BLaER1 treated with 17β-estradiol and CSF1 and Interleukin-3, amounts not matched to agents 10 nM and 100 nM (cell line): ENCODE measurements around the gene SETD1A.
A peak's percentile ranks its signal among the peaks of the same experiment; 100 is the strongest.

Experiments used
- H3K27ac ChIP-seq, 11 experiments: shearing (Covaris generic); formaldehyde crosslinking; 2 replicates each; pipeline ENCODE4 v1.8.1; 2022
- H3K27me3 ChIP-seq, 11 experiments: shearing (Covaris generic); formaldehyde crosslinking; 2 replicates each; pipeline ENCODE4 v1.8.1; 2022
- H3K36me3 ChIP-seq, 11 experiments: shearing (Covaris generic); formaldehyde crosslinking; 2 replicates each; pipeline ENCODE4 v1.8.1; 2022
- H3K4me1 ChIP-seq, 10 experiments: shearing (Covaris generic); formaldehyde crosslinking; 2 replicates each; pipeline ENCODE4 v1.8.1; 2022
- H3K4me2 ChIP-seq, 11 experiments: shearing (Covaris generic); formaldehyde crosslinking; 2 replicates each; pipeline ENCODE4 v1.8.1; 2022
- H3K4me3 ChIP-seq, 10 experiments: shearing (Covaris generic); formaldehyde crosslinking; 2 replicates each; pipeline ENCODE4 v1.8.1; 2022
- H3K9ac ChIP-seq, 11 experiments: shearing (Covaris generic); formaldehyde crosslinking; 2 replicates each; pipeline ENCODE4 v1.8.1; 2022
- H3K9me3 ChIP-seq, 11 experiments: shearing (Covaris generic); formaldehyde crosslinking; replicated peaks in 1 of 11; 2 replicates each; pipeline ENCODE4 v1.8.1; 2022
- H4K20me1 ChIP-seq, 11 experiments: shearing (Covaris generic); formaldehyde crosslinking; 2 replicates each; pipeline ENCODE4 v1.8.1; 2022
- Cebpa-rat ChIP-seq, 11 experiments: shearing (Covaris generic); IDR thresholded peaks; 2 replicates each; pipeline ENCODE4 v1.8.1; 2022

SETD1A gene

DNA sequence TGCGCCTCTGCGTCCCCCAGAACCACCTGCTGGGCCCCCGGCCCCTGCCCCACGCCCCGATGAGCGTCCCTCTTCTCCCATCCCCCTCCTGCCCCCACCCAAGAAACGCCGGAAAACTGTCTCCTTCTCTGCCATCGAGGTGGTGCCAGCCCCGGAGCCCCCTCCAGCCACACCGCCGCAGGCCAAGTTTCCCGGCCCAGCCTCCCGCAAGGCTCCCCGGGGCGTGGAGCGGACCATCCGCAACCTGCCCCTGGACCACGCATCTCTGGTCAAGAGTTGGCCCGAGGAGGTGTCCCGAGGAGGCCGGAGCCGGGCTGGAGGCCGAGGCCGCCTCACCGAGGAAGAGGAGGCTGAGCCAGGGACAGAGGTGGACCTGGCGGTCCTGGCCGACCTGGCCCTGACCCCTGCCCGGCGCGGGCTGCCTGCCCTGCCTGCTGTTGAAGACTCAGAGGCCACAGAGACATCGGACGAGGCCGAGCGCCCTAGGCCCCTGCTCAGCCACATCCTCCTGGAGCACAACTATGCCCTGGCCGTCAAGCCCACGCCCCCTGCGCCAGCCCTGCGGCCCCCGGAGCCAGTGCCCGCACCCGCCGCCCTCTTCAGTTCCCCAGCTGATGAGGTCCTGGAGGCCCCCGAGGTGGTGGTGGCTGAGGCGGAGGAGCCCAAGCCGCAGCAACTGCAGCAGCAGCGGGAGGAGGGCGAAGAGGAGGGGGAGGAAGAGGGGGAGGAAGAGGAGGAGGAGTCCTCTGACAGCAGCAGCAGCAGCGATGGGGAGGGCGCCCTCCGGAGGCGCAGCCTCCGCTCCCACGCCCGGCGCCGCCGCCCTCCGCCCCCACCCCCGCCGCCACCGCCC, 21.8 kb downstream of the SETD1A start:
- H3K9me3 ChIP-seq: no peaks in the 10 kb centered on the region
- no peak overlapping the region for H3K4me3 ChIP-seq
- no peak overlapping the region for H3K27ac ChIP-seq
- peaks cover 5 to 89% (median 56%) of the 10 kb centered on the region in 11 experiments; a peak in 21 of 22 replicates for H4K20me1 ChIP-seq
- no peak overlapping the region for H3K9ac ChIP-seq
- TF ChIP-seq Cebpa-rat (IDR thresholded peaks at IDR 0.05): no peak
- H3K27me3 ChIP-seq: no peaks in the 10 kb centered on the region
- H3K36me3 ChIP-seq: peaks cover 91 to 99% (median 97%) of the 10 kb centered on the region in 11 experiments
- no peak overlapping the region for H3K4me2 ChIP-seq
- H3K4me1 ChIP-seq: peaks cover 2 to 12% (median 7%) of the 10 kb centered on the region in 10 experiments; a peak in 14 of 20 replicates

DNA sequence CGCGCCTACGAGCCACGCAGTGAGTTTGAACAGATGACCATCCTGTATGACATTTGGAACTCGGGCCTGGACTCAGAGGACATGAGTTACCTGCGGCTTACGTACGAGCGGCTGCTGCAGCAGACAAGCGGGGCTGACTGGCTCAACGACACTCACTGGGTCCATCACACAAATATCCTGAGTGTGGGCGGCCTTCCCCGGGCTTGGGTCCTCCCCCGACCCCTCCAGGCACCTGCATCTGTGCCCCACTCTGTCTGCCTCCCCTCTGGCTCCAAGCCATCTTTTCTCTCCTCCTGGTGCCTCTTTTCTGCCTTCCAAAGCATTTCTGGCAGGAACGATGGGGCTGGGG, 22.4 kb downstream of the SETD1A start:
- Histone ChIP-seq H3K4me1 (peaks cover 7 to 18% (median 12%) of the 10 kb centered on the region in 10 experiments; a peak in 15 of 20 replicates), H3K4me3 (no peak overlapping the region), H3K36me3 (peaks cover 89 to 98% (median 94%) of the 10 kb centered on the region in 11 experiments), H3K27me3 (no peaks in the 10 kb centered on the region), H3K4me2 (no peak overlapping the region), H3K27ac (no peak overlapping the region), H3K9ac (no peak overlapping the region), H3K9me3 (no peaks in the 10 kb centered on the region), H4K20me1 (peaks cover 5 to 88% (median 55%) of the 10 kb centered on the region in 11 experiments; a peak in 21 of 22 replicates)
- no peak for TF ChIP-seq Cebpa-rat (IDR thresholded peaks at IDR 0.05)

DNA sequence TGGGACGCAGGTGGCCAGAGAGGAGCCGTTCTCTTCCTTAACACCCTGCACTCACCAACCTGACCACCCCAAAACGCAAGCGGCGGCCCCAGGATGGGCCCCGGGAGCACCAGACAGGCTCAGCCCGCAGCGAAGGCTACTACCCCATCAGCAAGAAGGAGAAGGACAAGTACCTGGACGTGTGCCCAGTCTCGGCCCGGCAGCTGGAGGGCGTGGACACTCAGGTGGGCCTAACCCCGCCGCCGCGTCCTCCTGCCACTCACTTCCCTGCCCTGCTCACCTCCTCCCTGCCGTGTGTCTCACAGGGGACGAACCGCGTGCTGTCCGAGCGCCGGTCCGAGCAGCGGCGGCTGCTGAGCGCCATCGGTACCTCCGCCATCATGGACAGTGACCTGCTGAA, 22.9 kb downstream of the SETD1A start:
- Histone ChIP-seq H3K9ac (no peak overlapping the region), H3K4me1 (peaks cover 9 to 22% (median 16%) of the 10 kb centered on the region in 10 experiments; a peak in 17 of 20 replicates), H3K4me2 (no peak overlapping the region), H3K36me3 (peaks cover 85 to 96% (median 90%) of the 10 kb centered on the region in 11 experiments), H4K20me1 (peaks cover 5 to 85% (median 55%) of the 10 kb centered on the region in 11 experiments; a peak in 21 of 22 replicates), H3K27me3 (no peaks in the 10 kb centered on the region), H3K9me3 (no peaks in the 10 kb centered on the region), H3K4me3 (no peak overlapping the region), H3K27ac (no peak overlapping the region)
- TF ChIP-seq Cebpa-rat (IDR thresholded peaks at IDR 0.05): no peak

DNA sequence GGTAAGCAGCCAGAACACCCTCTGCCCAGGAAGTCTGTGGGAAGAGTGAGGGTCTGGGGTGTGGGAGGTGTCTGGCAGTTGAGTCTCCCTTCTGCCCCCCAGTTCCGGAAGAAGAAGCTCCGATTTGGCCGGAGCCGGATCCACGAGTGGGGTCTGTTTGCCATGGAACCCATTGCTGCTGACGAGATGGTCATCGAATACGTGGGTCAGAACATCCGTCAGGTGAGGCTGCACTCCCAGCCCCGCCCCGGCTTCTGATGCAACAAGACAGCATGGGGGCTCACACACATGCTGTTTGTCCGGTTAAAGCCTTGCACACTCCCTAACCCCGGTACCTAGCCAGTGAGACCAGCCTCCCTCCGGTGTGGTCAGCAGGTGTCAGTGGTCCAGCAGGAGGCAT, 23.4 kb downstream of the SETD1A start:
- Histone ChIP-seq H3K4me2 (no peak overlapping the region), H3K9ac (no peak overlapping the region), H3K27me3 (no peaks in the 10 kb centered on the region), H3K36me3 (peaks cover 79 to 96% (median 85%) of the 10 kb centered on the region in 11 experiments), H3K4me1 (peaks cover 9 to 23% (median 18%) of the 10 kb centered on the region in 10 experiments; a peak in 17 of 20 replicates), H3K4me3 (no peak overlapping the region), H3K9me3 (no peaks in the 10 kb centered on the region), H4K20me1 (peaks cover 5 to 80% (median 51%) of the 10 kb centered on the region in 11 experiments; a peak in 21 of 22 replicates), H3K27ac (no peak overlapping the region)
- TF ChIP-seq Cebpa-rat (IDR thresholded peaks at IDR 0.05): no peak

DNA sequence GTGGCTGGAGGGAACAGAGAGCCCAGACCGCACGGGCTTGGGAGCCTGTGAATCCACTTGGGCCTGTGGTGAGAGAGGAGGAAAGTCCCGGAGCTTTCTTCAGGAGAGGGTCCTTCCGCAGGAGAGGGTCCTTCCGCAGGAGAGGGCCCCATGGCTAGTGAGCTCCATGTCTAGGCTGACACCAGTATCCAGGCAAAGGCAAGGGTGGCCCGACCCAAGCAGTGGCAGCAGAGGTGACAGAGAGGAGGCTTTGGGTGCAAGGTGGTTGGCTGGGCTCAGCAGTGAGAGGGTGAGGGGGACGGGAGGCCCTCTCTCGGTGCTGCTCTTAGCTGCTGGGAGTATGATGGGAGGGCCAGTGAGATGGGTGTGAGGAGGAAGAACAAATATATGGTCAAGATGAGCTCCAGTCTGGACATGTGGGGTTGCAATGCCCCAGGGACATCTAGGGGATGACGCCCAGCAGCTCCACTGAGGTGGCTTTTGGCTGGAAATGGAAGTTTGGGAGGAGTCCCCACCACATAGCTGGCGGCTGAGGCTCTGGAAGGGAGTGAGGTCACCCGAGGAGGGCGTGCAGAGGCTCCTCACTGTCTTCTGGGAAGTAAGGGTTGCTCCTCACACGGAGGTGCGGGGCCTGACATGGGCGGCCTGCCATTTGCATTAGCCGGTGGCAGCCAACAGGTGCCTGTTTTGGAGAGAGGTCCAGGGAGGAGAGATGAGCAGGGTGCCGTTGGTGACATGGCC, 25.2 kb downstream of the SETD1A start:
- H3K27ac ChIP-seq: no peak overlapping the region
- peaks cover 64 to 95% (median 76%) of the 10 kb centered on the region in 11 experiments for H3K36me3 ChIP-seq
- peaks cover 9 to 33% (median 18%) of the 10 kb centered on the region in 10 experiments; a peak in 17 of 20 replicates for H3K4me1 ChIP-seq
- H3K9ac ChIP-seq: peak overlapping the region in 1 of 11 experiments; percentile 13; a peak in 1 of 22 replicates
- H3K9me3 ChIP-seq: no peaks in the 10 kb centered on the region
- H3K4me3 ChIP-seq: no peak overlapping the region
- peaks cover under 1 to 62% (median 36%) of the 10 kb centered on the region in 11 experiments; a peak in 19 of 22 replicates for H4K20me1 ChIP-seq
- no peaks in the 10 kb centered on the region for H3K27me3 ChIP-seq
- TF ChIP-seq Cebpa-rat (IDR thresholded peaks at IDR 0.05): no peak
- H3K4me2 ChIP-seq: no peak overlapping the region

DNA sequence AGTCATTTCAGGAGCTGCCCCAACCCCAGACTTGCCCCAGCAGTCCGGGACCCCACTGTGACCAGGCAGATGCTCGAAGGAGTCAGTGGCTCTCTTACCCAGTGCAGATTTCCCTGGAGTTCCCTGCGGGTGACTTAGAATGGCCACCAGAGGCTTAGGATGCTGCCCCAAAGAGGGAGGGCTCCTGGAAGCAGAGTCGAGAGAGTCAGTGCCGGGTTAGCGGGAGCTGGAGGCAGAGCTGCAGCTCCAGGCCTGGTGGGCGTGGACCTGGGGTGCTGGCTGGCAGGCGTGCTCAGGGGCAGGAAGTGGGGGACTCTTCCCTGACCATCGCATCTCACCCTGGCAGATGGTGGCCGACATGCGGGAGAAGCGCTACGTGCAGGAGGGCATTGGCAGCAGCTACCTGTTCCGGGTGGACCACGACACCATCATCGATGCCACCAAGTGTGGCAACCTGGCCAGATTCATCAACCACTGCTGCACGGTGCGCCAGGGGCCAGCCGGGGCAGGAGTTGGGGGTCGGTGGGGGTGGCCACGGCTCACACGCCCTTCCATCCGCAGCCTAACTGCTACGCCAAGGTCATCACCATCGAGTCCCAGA, 25.8 kb downstream of the SETD1A start:
- Histone ChIP-seq H3K27me3 (no peaks in the 10 kb centered on the region), H3K4me3 (no peak overlapping the region), H3K36me3 (peaks cover 57 to 95% (median 77%) of the 10 kb centered on the region in 11 experiments), H4K20me1 (peaks cover 0 to 56% (median 29%) of the 10 kb centered on the region in 11 experiments; a peak in 17 of 22 replicates), H3K9ac (peak overlapping the region in 5 of 11 experiments; percentile 5 to 56 (median 23); a peak in 4 of 22 replicates), H3K4me2 (peak overlapping the region in 4 of 11 experiments; percentile 16 to 43 (median 32); a peak in 3 of 22 replicates), H3K9me3 (no peaks in the 10 kb centered on the region), H3K4me1 (peaks cover 9 to 33% (median 18%) of the 10 kb centered on the region in 10 experiments; a peak in 17 of 20 replicates), H3K27ac (peak overlapping the region in 1 of 11 experiments; percentile 41; a peak in 1 of 22 replicates)
- no peak for TF ChIP-seq Cebpa-rat (IDR thresholded peaks at IDR 0.05)

DNA sequence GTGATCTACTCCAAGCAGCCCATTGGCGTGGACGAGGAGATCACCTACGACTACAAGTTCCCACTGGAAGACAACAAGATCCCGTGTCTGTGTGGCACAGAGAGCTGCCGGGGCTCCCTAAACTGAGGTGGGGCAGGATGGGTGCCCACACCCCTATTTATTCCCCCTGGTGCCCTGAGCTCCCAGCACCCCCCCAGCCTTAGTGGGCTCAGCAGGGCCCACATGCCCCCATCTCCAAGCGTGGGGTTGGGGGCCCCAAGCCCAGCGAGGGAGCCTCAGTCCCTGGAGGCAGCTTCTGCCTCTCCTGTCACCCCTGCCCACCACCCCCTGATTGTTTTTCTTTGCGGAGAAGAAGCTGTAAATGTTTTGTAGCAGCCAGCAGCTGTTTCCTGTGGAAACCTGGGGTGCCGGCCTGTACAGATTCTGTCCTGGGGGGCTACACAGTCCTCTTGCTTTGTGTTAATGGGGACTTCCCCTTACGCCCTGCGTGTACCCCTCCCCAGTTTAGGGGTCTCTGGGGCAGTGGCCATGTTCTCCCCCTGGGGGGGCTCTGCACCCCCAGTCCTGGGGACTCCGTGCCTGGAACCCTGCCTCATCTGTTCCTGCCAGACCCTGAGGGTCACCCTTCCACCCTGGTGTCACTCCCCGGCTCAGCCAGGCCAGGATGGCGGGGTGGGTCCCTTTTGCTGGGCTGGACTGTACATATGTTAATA, 26.5 kb downstream of the SETD1A start:
- no peaks in the 10 kb centered on the region for H3K27me3 ChIP-seq
- TF ChIP-seq Cebpa-rat (IDR thresholded peaks at IDR 0.05): no peak
- H3K4me1 ChIP-seq: peaks cover 9 to 36% (median 18%) of the 10 kb centered on the region in 10 experiments; a peak in 17 of 20 replicates
- H3K36me3 ChIP-seq: peaks cover 52 to 88% (median 72%) of the 10 kb centered on the region in 11 experiments
- no peaks in the 10 kb centered on the region for H3K9me3 ChIP-seq
- H3K4me3 ChIP-seq: no peak overlapping the region
- peaks cover 0 to 49% (median 24%) of the 10 kb centered on the region in 11 experiments; a peak in 17 of 22 replicates for H4K20me1 ChIP-seq
- H3K4me2 ChIP-seq: peak overlapping the region in 5 of 11 experiments; percentile 16 to 43 (median 28); a peak in 6 of 22 replicates
- H3K9ac ChIP-seq: peak overlapping the region in 9 of 11 experiments; percentile 3 to 56 (median 36); a peak in 11 of 22 replicates
- H3K27ac ChIP-seq: peak overlapping the region in 5 of 11 experiments; percentile 2 to 41 (median 34); a peak in 6 of 22 replicates
